ENCODE results near the gene PRR7.
"Not testable (repeated sequence)": the region's sequence is repeated elsewhere in the genome, so short reads cannot be mapped to it uniquely, and the experiment has no call there.

PRR7 gene

GRCh38 chr5:177446200-177447065 is at the start of gene PRR7:
TSS of gene PRR7 (plus strand) at chr5:177446814. CDS start at chr5:177455068, 8,254 bp downstream.
- peak; percentile 59 for DNase-seq

- DNase-seq, result no peak
These were observed 48.7 kb upstream of the PRR7 start for GRCh38 chr5:177397875-177398390.

GRCh38 chr5:177399997-177400868 is 46.4 kb upstream of the PRR7 start, which contains the start of gene PFN3:
TSS of gene PFN3 (minus strand) at chr5:177400661. CDS start at chr5:177400576, 85 bp downstream.
- no peak for DNase-seq

GRCh38 chr5:177402271-177403043 is 44.2 kb upstream of the PRR7 start:
- DNase-seq, result peak; percentile 61

GRCh38 chr5:177403102-177403791 is 43.4 kb upstream of the PRR7 start:
- peak; percentile 39 for DNase-seq

GRCh38 chr5:177403792-177404640 is 42.6 kb upstream of the PRR7 start:
- peak; percentile 79 for DNase-seq

- DNase-seq, result no peak
These were observed 41.9 kb upstream of the PRR7 start for GRCh38 chr5:177404641-177405179.

GRCh38 chr5:177405312-177405711 is 41.3 kb upstream of the PRR7 start:
- DNase-seq, result no peak

- no peak for DNase-seq
These were observed 40.8 kb upstream of the PRR7 start for GRCh38 chr5:177405805-177406204.

- no peak for DNase-seq
These were observed 37.4 kb upstream of the PRR7 start, which contains the start of gene F12 for GRCh38 chr5:177409043-177409801. TSS of gene F12 (minus strand) at chr5:177409564. CDS start at chr5:177409527, 37 bp downstream.

- no peak for DNase-seq
These were observed 36.0 kb upstream of the PRR7 start for GRCh38 chr5:177410575-177410974.

GRCh38 chr5:177412603-177413233 is 33.9 kb upstream of the PRR7 start:
- no peak for DNase-seq

- no peak for DNase-seq
These were observed 32.1 kb upstream of the PRR7 start for GRCh38 chr5:177414481-177414880.

GRCh38 chr5:177417081-177417480 is 29.5 kb upstream of the PRR7 start:
- not testable (repeated sequence) for DNase-seq

GRCh38 chr5:177419046-177419445 is 27.6 kb upstream of the PRR7 start:
- DNase-seq, result no peak

- DNase-seq, result not testable (repeated sequence)
These were observed 26.1 kb upstream of the PRR7 start for GRCh38 chr5:177420472-177420871.

- DNase-seq, result no peak
These were observed 25.4 kb upstream of the PRR7 start for GRCh38 chr5:177421062-177421798.

GRCh38 chr5:177423671-177424070 is 22.9 kb upstream of the PRR7 start:
- no peak for DNase-seq
